H9 (cell line): ENCODE results near the gene CTU1. TPM values are rescaled to one million over a fixed set of nuclear protein-coding genes. Genes with fewer than 3 reads are reported as not detected.

Experiments
- DNase-seq: peaks from one replicate; pipeline ENCODE4 v3.0.0-alpha.2; 2017
- H2AFZ ChIP-seq: one replicate; pipeline ENCODE4 v1.6.1; 2013; ENCODE audit warnings: mild to moderate bottlenecking, low read length, control low read depth, moderate library complexity
- H2AK5ac ChIP-seq: 2 replicates; pipeline ENCODE4 v1.6.1; 2013; ENCODE audit warnings: low read length, control low read depth, mixed read lengths; ENCODE audit not compliant: insufficient read length
- H2BK120ac ChIP-seq: one replicate; pipeline ENCODE4 v1.6.1; 2013; ENCODE audit warnings: low read depth, mild to moderate bottlenecking, low read length, control low read depth, inconsistent platforms; ENCODE audit not compliant: poor library complexity, severe bottlenecking
- H2BK12ac ChIP-seq: 2 replicates; pipeline ENCODE4 v1.6.1; 2013; ENCODE audit warnings: low read length, control low read depth, mixed read lengths, low read depth; ENCODE audit not compliant: insufficient read length
- H2BK15ac ChIP-seq: 2 replicates; pipeline ENCODE4 v1.6.1; 2013; ENCODE audit warnings: low read depth, low read length, control low read depth
- H2BK20ac ChIP-seq: one replicate; pipeline ENCODE4 v1.6.1; 2013; ENCODE audit warnings: low read depth, mild to moderate bottlenecking, low read length, control low read depth, inconsistent platforms; ENCODE audit not compliant: poor library complexity, severe bottlenecking
- H2BK5ac ChIP-seq: 2 replicates; pipeline ENCODE4 v1.6.1; 2013; ENCODE audit warnings: low read length, control low read depth, mixed read lengths; ENCODE audit not compliant: insufficient read length
- H3K14ac ChIP-seq: 2 replicates; pipeline ENCODE4 v1.6.1; 2013; ENCODE audit warnings: low read length, control low read depth; ENCODE audit not compliant: insufficient read depth
- H3K18ac ChIP-seq: 2 replicates; pipeline ENCODE4 v1.6.1; 2013; ENCODE audit warnings: low read depth, mild to moderate bottlenecking, mixed read lengths, low read length, control low read depth; ENCODE audit not compliant: insufficient read length
- H3K23ac ChIP-seq: 2 replicates; pipeline ENCODE4 v1.6.1; 2013; ENCODE audit warnings: low read length, control low read depth, mixed read lengths, low read depth; ENCODE audit not compliant: insufficient read length
- H3K23me2 ChIP-seq: 2 replicates; pipeline ENCODE4 v1.6.1; 2013; ENCODE audit warnings: low read depth, mild to moderate bottlenecking, mixed read lengths, low read length, control low read depth; ENCODE audit not compliant: insufficient read length, poor library complexity, severe bottlenecking
- H3K27ac ChIP-seq: 2 replicates; pipeline ENCODE4 v1.5.1; 2013; ENCODE audit warnings: low read length, control low read depth, mixed read lengths, low read depth; ENCODE audit not compliant: insufficient read length
- H3K27me3 ChIP-seq: 2 replicates; pipeline ENCODE4 v1.6.1; 2013; ENCODE audit warnings: low read length, control low read depth, inconsistent platforms; ENCODE audit not compliant: insufficient read depth
- H3K4ac ChIP-seq: 2 replicates; pipeline ENCODE4 v1.6.1; 2013; ENCODE audit warnings: low read depth, mild to moderate bottlenecking, control low read depth, inconsistent platforms, low read length, moderate library complexity
- H3K4me1 ChIP-seq: 2 replicates; pipeline ENCODE4 v1.6.1; 2013; ENCODE audit warnings: low read length, control low read depth, inconsistent platforms; ENCODE audit not compliant: insufficient read depth
- H3K4me2 ChIP-seq: 2 replicates; pipeline ENCODE4 v1.6.1; 2013; ENCODE audit warnings: low read length, control low read depth, mixed read lengths; ENCODE audit not compliant: insufficient read length, insufficient read depth
- H3K56ac ChIP-seq: 2 replicates; pipeline ENCODE4 v1.6.1; 2013; ENCODE audit warnings: low read depth, mild to moderate bottlenecking, mixed read lengths, low read length, control low read depth; ENCODE audit not compliant: insufficient read length
- H3K79me1 ChIP-seq: 2 replicates; pipeline ENCODE4 v1.6.1; 2013; ENCODE audit warnings: low read depth, mild to moderate bottlenecking, moderate library complexity, low read length, control low read depth, inconsistent platforms; ENCODE audit not compliant: insufficient read depth, poor library complexity, severe bottlenecking
- H3K79me2 ChIP-seq: 2 replicates; pipeline ENCODE4 v1.6.1; 2013; ENCODE audit warnings: low read length, control low read depth, inconsistent platforms; ENCODE audit not compliant: insufficient read depth
- H3K9ac ChIP-seq: 2 replicates; pipeline ENCODE4 v1.6.1; 2013; ENCODE audit warnings: low read length, control low read depth, mixed read lengths; ENCODE audit not compliant: insufficient read length; ENCODE audit errors: extremely low read depth
- H3K9me3 ChIP-seq: one replicate; pipeline ENCODE4 v1.6.1; 2013; ENCODE audit warnings: low read depth, low read length, inconsistent platforms; ENCODE audit not compliant: control insufficient read depth
- H3T11ph ChIP-seq: one replicate; pipeline ENCODE4 v1.6.1; 2013; ENCODE audit warnings: mild to moderate bottlenecking, low read length, control low read depth, inconsistent platforms
- H4K20me1 ChIP-seq: one replicate; pipeline ENCODE4 v1.6.1; 2013; ENCODE audit not compliant: control insufficient read depth, insufficient read length, insufficient read depth
- H4K5ac ChIP-seq: 2 replicates; pipeline ENCODE4 v1.6.1; 2013; ENCODE audit warnings: low read depth, mild to moderate bottlenecking, mixed read lengths, low read length, control low read depth; ENCODE audit not compliant: insufficient read length
- H4K8ac ChIP-seq: replicated peaks from 2 replicates; pipeline ENCODE4 v1.6.1; 2013; ENCODE audit warnings: low read length, control low read depth, mixed read lengths, low read depth; ENCODE audit not compliant: insufficient read length
- H4K91ac ChIP-seq: 2 replicates; pipeline ENCODE4 v1.6.1; 2013; ENCODE audit warnings: low read depth, mild to moderate bottlenecking, moderate library complexity, mixed read lengths, low read length, control low read depth; ENCODE audit not compliant: insufficient read length
- H3K27ac Mint-ChIP-seq, 3 experiments: 2 replicates in 2 of 3; 3 replicates in 1 of 3; pipeline ENCODE4 v1.8.0; 2020 to 2021; ENCODE audit warnings: mixed read lengths in 3 of 3, mild to moderate bottlenecking in 1 of 3, moderate library complexity in 1 of 3
- H3K27me3 Mint-ChIP-seq: 2 replicates; pipeline ENCODE4 v1.8.0; 2021; ENCODE audit warnings: low read depth, mild to moderate bottlenecking, moderate library complexity, mixed read lengths
- H3K36me3 Mint-ChIP-seq, 3 experiments: 2 replicates in 2 of 3; 3 replicates in 1 of 3; pipeline ENCODE4 v1.8.0; 2020 to 2021; ENCODE audit warnings: low read depth in 3 of 3, mixed read lengths in 3 of 3; ENCODE audit not compliant: insufficient read depth in 1 of 3
- H3K4me1 Mint-ChIP-seq, 2 experiments: 2 replicates each; pipeline ENCODE4 v1.8.0; 2020; ENCODE audit warnings: mixed read lengths in 2 of 2
- H3K4me3 Mint-ChIP-seq, 2 experiments: 2 replicates in 1 of 2; 3 replicates in 1 of 2; pipeline ENCODE4 v1.8.0; 2020 to 2021; ENCODE audit warnings: mild to moderate bottlenecking in 2 of 2, mixed read lengths in 2 of 2, moderate library complexity in 1 of 2
- H3K9me3 Mint-ChIP-seq, 2 experiments: 2 replicates in 1 of 2; 3 replicates in 1 of 2; pipeline ENCODE4 v1.8.0; 2020; ENCODE audit warnings: mild to moderate bottlenecking in 2 of 2, mixed read lengths in 2 of 2, moderate library complexity in 1 of 2
- WGBS: extraction: QIAGEN DNeasy Blood & Tissue Kit; methylation state at CpG from one replicate; pipeline ENCODE4 v1.1.7; 2013; ENCODE audit warnings: missing lambda C conversion rate, low lambda C conversion rate, mixed read lengths; ENCODE audit not compliant: insufficient read length; ENCODE audit errors: extremely low coverage; 5-methylcytosine and 5-hydroxymethylcytosine counted together
- total RNA-seq: library from RNA; stranded (reverse); gene quantifications from 2 replicates; pipeline ENCODE4 v1.2.1, GENCODE V29; 2021
- TF ChIP-seq, protein P1 (sequence below): fragments of 200-600 bp; sonication (generic); conservative IDR thresholded peaks from 3 replicates; pipeline ENCODE4 v1.8.0; 2021; ENCODE audit warnings: antibody characterized with exemption, mild to moderate bottlenecking

The CTU1 gene
- total RNA-seq, 1 experiment from 2014 or later = 8.8 TPM

DNA sequence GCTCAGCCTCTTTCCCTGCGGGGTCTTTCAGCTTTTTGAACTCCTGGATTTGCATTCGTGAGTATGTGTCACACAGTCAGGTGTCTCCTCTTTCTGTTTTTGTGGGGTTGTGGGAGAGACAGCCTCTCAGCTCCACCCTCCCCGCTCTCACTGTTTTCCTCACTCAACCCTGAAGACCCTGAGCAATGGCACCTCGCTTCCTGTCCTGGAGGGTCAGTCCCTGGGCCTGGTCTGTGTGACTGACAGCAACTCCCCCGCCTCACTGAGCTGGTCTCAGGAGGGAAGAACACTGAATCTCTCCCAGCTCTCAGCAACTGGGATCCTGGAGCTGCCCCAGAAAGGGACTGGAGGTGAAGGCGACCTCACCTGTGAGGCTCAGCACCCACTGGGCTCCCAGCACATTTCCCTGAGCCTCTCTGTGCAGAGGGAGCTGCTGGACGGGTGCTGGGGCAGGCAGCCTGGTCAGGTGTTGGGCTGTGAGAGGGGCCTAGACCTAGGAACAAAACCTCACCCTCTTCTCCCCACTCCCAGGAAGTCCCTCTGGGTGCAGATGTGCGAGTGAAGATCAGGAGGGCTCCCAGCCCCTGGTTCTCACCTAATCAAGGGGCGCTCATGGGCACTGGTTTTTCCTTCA lies 29.7 kb upstream of the CTU1 start:
- H3K4me1 Mint-ChIP-seq = peaks cover 25 to 32% of the 10 kb centered on the region in 2 experiments
- H3K27me3 ChIP-seq = no peaks in the 10 kb centered on the region; the same call in 1 of the 2 replicates

More for the DNA sequence above, 29.7 kb upstream of the CTU1 start:
- Histone ChIP-seq H2BK12ac (no peak overlapping the region), H3K56ac (no peak overlapping the region), H3K23ac (no peak overlapping the region), H3K79me2 (no peaks in the 10 kb centered on the region), H3K79me1 (no peaks in the 10 kb centered on the region), H3K27ac (no peak overlapping the region), H2BK20ac (no peak overlapping the region), H4K91ac (no peak overlapping the region), H3K4me2 (no peak overlapping the region), H3K9me3 (no peaks in the 10 kb centered on the region), H3K4me1 (no peaks in the 10 kb centered on the region; the same call in 1 of the 2 replicates), H3K14ac (no peak overlapping the region), H3T11ph (no peak overlapping the region), H4K5ac (no peak overlapping the region), H3K9ac (no peak overlapping the region), H2AK5ac (no peak overlapping the region), H2BK15ac (no peak overlapping the region), H4K20me1 (no peaks in the 10 kb centered on the region), H2BK120ac (no peak overlapping the region), H3K18ac (no peak overlapping the region), H3K4ac (no peak overlapping the region), H3K23me2 (peaks cover 3% of the 10 kb centered on the region), H2AFZ (no peak overlapping the region), H4K8ac (no peak overlapping the region), H2BK5ac (no peak overlapping the region)
- Mint-ChIP-seq H3K9me3 (no peaks in the 10 kb centered on the region), H3K27ac (peak overlapping the region in 1 of 3 experiments; percentile 81; a peak in 2 of 7 replicates), H3K27me3 (peaks cover 19% of the 10 kb centered on the region), H3K36me3 (peaks cover 0 to 1% (median 0%) of the 10 kb centered on the region in 3 experiments; a peak in 1 of 7 replicates), H3K4me3 (no peak overlapping the region)
- DNase-seq = no peak
- TF ChIP-seq, protein P1, sequence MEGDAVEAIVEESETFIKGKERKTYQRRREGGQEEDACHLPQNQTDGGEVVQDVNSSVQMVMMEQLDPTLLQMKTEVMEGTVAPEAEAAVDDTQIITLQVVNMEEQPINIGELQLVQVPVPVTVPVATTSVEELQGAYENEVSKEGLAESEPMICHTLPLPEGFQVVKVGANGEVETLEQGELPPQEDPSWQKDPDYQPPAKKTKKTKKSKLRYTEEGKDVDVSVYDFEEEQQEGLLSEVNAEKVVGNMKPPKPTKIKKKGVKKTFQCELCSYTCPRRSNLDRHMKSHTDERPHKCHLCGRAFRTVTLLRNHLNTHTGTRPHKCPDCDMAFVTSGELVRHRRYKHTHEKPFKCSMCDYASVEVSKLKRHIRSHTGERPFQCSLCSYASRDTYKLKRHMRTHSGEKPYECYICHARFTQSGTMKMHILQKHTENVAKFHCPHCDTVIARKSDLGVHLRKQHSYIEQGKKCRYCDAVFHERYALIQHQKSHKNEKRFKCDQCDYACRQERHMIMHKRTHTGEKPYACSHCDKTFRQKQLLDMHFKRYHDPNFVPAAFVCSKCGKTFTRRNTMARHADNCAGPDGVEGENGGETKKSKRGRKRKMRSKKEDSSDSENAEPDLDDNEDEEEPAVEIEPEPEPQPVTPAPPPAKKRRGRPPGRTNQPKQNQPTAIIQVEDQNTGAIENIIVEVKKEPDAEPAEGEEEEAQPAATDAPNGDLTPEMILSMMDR = no peak
- no CpG with 5 or more reads among the region's 9 CpGs for WGBS
